Right lobe of liver (tissue), 6 donors: ENCODE results near the gene AGPAT2. TPM values are rescaled to one million over a fixed set of nuclear protein-coding genes. Genes with fewer than 3 reads are reported as not detected.

Experiments used
- ATAC-seq, 4 donors: fragments of 200-7000 bp; cut with Tn5 transposase; one replicate each; pipeline ENCODE4 v1.9.1; 2020; ENCODE audit warnings: mild to moderate bottlenecking in 4 of 4, moderate library complexity in 4 of 4
- DNase-seq, 3 donors: peaks; one replicate each; pipeline ENCODE4 v3.0.0-alpha.2; 2020
- H3K27ac ChIP-seq, 3 donors: fragments of 200-600 bp; one replicate each; pipeline ENCODE4 v1.8.0; 2022
- H3K27me3 ChIP-seq, 2 donors: fragments of 200-600 bp; one replicate each; pipeline ENCODE4 v1.8.0; 2022
- H3K36me3 ChIP-seq, 4 donors: fragments of 200-600 bp; sonication (generic) in 1 of 4; one replicate each; pipeline versions ENCODE4 v1.5.1 to v1.8.0; 2017 to 2022; ENCODE audit warnings: control low read depth in 1 of 4
- H3K4me1 ChIP-seq, 4 donors: fragments of 200-600 bp; sonication (generic) in 1 of 4; one replicate each; pipeline versions ENCODE4 v1.5.1 to v1.8.0; 2017 to 2022; ENCODE audit warnings: control low read depth in 1 of 4
- H3K4me3 ChIP-seq, 3 donors: fragments of 200-600 bp; one replicate each; pipeline ENCODE4 v1.8.0; 2022
- H3K9me3 ChIP-seq, 4 donors: fragments of 200-600 bp; sonication (generic) in 1 of 4; one replicate each; pipeline versions ENCODE4 v1.5.1 to v1.8.0; 2017 to 2022; ENCODE audit warnings: control low read depth in 1 of 4
- CTCF ChIP-seq, 4 donors: fragments of 200-600 bp in 3 of 4; fragments of 450-650 bp in 1 of 4; IDR thresholded peaks; one replicate each; pipeline versions ENCODE4 v1.5.1 to v1.8.0; 2016 to 2022; ENCODE audit warnings: antibody characterized with exemption in 4 of 4, mild to moderate bottlenecking in 2 of 4
- POLR2A ChIP-seq: fragments of 450-650 bp; IDR thresholded peaks from one replicate; pipeline ENCODE4 v1.6.1; 2017; ENCODE audit warnings: antibody characterized with exemption, mild to moderate bottlenecking
- WGBS: methylation state at CpG from one replicate; pipeline ENCODE4 v1.1.6; 2018; ENCODE audit warnings: low coverage, low lambda C conversion rate; ENCODE audit not compliant: insufficient coverage; ENCODE audit errors: missing lambda C conversion rate; 5-methylcytosine and 5-hydroxymethylcytosine counted together
- intact Hi-C, 2 donors: fragments of 100-400 bp; cut with DNase I; formaldehyde crosslinking; loops; one replicate each; pipeline versions ENCODE4 v1.11.2 to v1.14.1; 2022
- total RNA-seq, 6 experiments: library from RNA; depleted of rRNA in 2 of 6; stranded (reverse); fragments of >200 nt in 2 of 6; fragmentation: NEBNext Ultra II Directional in 3 of 6; extraction: Animal tissue kit (Norgen Biotek cat#: 25700) in 3 of 6; gene quantifications; one replicate each; pipeline versions ENCODE4 v1.1.0 to v1.2.4, GENCODE V29; 2016 to 2023
- donor health status: DM: no; HTN: yes; CAD: no.
- donor health status: DM: no; HTN: no; CAD: no.
- donor health status: DM: no; HTN: no; CAD: no.
- donor health status: DM: no; HTN: yes; CAD: no.
- donor health status: DM: no; HTN: yes; CAD: no.

The AGPAT2 gene
- total RNA-seq, 6 experiments from 2014 or later: 117 to 379 (median 184) TPM

GRCh38 chr9:136665111-136665703, 22.1 kb downstream of the AGPAT2 start:
- 0% methylated on average over 1 of the region's 49 CpGs for WGBS
- ATAC-seq (no peak), DNase-seq (peak in 1 of 3 donors; percentile 28)
- peak overlapping the region; percentile 45 to 58 (median 46) for H3K4me3 ChIP-seq
- H3K36me3 ChIP-seq: no peaks in the 10 kb centered on the region
- TF ChIP-seq POLR2A (no peak), CTCF (IDR thresholded peaks at IDR 0.05) (peak in 2 of 4 donors; percentile 12)
- intact Hi-C loops: no loop called here
- H3K27me3 ChIP-seq: no peaks in the 10 kb centered on the region
- peak overlapping the region; percentile 62 to 84 (median 75) for H3K27ac ChIP-seq
- H3K4me1 ChIP-seq: peaks cover 0 to 3% (median 0%) of the 10 kb centered on the region in 4 donors
- no peaks in the 10 kb centered on the region for H3K9me3 ChIP-seq

GRCh38 chr9:136664000-136664915, 23.0 kb downstream of the AGPAT2 start:
- intact Hi-C loops: no loop called here
- TF ChIP-seq POLR2A (no peak), CTCF (IDR thresholded peaks at IDR 0.05) (no peak)
- DNase-seq (peak in 2 of 3 donors; percentile 22 to 46), ATAC-seq (no peak)
- peak overlapping the region; percentile 45 to 58 (median 46) for H3K4me3 ChIP-seq
- H3K27ac ChIP-seq: peak overlapping the region; percentile 62 to 84 (median 75)
- H3K9me3 ChIP-seq: no peaks in the 10 kb centered on the region
- no CpG with 5 or more reads among the region's 27 CpGs for WGBS
- H3K36me3 ChIP-seq: no peaks in the 10 kb centered on the region
- H3K27me3 ChIP-seq: no peaks in the 10 kb centered on the region
- H3K4me1 ChIP-seq: peaks cover 0 to 3% (median 0%) of the 10 kb centered on the region in 4 donors

GRCh38 chr9:136662656-136663581, 24.3 kb downstream of the AGPAT2 start, which contains the start of gene EGFL7:
EGFL7 (plus strand) TSS chr9:136662916; CDS start chr9:136668283, 5,367 bp downstream.
- Histone ChIP-seq H3K36me3 (no peaks in the 10 kb centered on the region), H3K4me3 (peak within 1 kb of the TSS; percentile 45 to 58 (median 46)), H3K4me1 (peaks cover 0 to 3% (median 0%) of the 10 kb centered on the region in 4 donors), H3K9me3 (no peaks in the 10 kb centered on the region), H3K27me3 (no peaks in the 10 kb centered on the region), H3K27ac (peak within 1 kb of the TSS; percentile 62 to 84 (median 75))
- 79% methylated on average over 14 of the region's 38 CpGs for WGBS
- TF ChIP-seq CTCF (IDR thresholded peaks at IDR 0.05): no peak
- TF ChIP-seq POLR2A: peak; percentile 49
- ATAC-seq (peak; percentile 26 to 41 (median 36)), DNase-seq (peak; percentile 67 to 80 (median 74))
- intact Hi-C loops: no loop called here

- intact Hi-C loops: no loop called here
- H3K36me3 ChIP-seq: no peaks in the 10 kb centered on the region
- no peak for TF ChIP-seq CTCF (IDR thresholded peaks at IDR 0.05)
- no peak for TF ChIP-seq POLR2A
- H3K4me3 ChIP-seq: peak overlapping the region; percentile 21 to 46 (median 45)
- H3K9me3 ChIP-seq: no peaks in the 10 kb centered on the region
- WGBS: 100% methylated on average over 2 of the region's 10 CpGs
- no peak for ATAC-seq
- H3K27ac ChIP-seq: peak overlapping the region; percentile 50 to 84 (median 62)
- H3K4me1 ChIP-seq: peaks cover 0 to 3% (median 0%) of the 10 kb centered on the region in 4 donors
- peak; percentile 49 to 55 (median 50) for DNase-seq
- H3K27me3 ChIP-seq: no peaks in the 10 kb centered on the region
Observed at GRCh38 chr9:136662326-136662655, 25.0 kb downstream of the AGPAT2 start.
